GM12801 (cell line): Measurements from ENCODE around the gene CADM2.

Source experiments
- TF ChIP-seq, protein P1 (sequence below): IDR thresholded peaks from one replicate; pipeline ENCODE4 v1.5.1; 2011; ENCODE audit warnings: control low read depth; ENCODE audit not compliant: insufficient read length; ENCODE audit errors: extremely low read depth

Gene CADM2

GRCh38 chr3:85005946-85006345 lies 47.2 kb downstream of the CADM2 start:
- TF ChIP-seq, protein P1, sequence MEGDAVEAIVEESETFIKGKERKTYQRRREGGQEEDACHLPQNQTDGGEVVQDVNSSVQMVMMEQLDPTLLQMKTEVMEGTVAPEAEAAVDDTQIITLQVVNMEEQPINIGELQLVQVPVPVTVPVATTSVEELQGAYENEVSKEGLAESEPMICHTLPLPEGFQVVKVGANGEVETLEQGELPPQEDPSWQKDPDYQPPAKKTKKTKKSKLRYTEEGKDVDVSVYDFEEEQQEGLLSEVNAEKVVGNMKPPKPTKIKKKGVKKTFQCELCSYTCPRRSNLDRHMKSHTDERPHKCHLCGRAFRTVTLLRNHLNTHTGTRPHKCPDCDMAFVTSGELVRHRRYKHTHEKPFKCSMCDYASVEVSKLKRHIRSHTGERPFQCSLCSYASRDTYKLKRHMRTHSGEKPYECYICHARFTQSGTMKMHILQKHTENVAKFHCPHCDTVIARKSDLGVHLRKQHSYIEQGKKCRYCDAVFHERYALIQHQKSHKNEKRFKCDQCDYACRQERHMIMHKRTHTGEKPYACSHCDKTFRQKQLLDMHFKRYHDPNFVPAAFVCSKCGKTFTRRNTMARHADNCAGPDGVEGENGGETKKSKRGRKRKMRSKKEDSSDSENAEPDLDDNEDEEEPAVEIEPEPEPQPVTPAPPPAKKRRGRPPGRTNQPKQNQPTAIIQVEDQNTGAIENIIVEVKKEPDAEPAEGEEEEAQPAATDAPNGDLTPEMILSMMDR, result no peak

DNA sequence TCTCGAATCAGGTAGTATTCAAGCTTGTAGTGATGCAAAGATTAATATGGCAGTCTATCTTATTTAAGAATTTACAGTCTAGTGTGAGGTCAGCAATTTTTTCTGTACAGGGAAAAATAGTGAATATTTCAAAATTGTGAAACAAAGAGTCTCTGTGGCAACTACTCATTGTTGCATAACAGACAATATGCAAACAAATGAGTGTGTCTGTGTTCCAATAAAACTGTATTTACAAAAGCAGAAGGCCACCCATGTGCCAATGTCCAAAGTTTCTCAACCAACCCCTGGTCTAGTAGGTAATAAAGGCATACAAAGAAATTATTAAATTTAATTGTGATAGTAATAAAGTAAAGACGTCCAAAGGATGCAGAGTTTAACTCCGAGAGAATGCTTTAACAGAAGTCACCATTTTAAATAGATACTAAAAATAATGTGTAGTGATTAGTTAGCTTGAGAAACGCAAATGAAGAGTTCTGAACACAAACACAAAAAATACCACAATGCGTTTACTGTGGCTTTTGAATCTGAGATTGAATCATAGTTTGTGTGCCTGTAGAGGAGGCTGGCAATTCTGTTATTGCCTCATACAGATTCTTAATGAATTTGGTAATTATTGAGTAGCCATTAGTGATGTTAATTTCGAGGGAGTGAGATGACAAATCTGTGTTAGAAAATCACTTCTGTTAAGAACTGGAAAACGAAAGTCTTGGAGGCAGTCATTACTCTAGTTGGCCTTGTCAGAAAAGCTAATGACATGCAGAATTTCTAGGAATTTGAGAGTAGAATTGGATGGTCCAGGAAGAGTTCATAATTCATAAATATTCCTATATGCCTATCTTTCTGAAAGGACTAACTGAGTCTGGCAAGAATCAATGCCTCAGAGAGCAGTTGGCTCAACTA lies 48.7 kb downstream of the CADM2 start:
- TF ChIP-seq, protein P1, result no peak

DNA sequence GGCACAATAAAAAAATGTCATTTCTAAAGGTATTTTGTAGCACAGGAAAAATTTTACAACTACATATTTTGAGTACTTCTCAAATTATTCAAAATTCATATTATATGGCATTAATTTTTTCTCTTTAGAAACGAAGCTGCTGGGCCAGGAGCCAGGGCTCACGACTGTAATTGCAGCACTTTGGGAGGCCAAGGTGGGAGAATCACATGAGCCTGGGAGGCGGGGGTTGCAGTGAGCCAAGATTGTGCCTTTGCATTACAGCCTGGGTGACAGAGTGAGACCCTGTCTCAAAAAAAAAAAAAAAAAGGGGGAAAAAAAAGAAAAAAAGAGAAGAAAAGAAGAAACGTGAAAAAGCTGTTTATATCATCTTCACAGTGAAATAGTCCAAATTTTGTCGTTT lies 62.0 kb downstream of the CADM2 start:
- TF ChIP-seq, protein P1, result no peak

DNA sequence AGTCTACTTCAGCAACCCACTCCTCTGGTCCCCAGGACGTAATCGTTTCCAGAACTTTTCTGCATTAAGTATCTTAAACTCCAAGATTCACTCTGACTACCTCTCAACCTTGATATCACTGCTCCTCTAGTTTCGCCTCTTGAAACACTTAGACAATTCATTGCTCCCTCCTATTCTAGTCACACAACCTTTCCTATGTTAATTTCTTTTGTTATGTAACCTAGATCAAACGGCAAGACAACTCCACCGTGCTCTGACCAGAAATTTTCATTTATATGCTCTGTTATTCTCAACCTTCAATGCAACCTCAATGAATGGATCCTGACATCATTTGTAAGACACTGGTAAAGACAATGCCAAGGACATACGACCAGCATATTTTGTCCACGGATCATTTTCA lies 71.3 kb downstream of the CADM2 start:
- TF ChIP-seq, protein P1, result no peak

DNA sequence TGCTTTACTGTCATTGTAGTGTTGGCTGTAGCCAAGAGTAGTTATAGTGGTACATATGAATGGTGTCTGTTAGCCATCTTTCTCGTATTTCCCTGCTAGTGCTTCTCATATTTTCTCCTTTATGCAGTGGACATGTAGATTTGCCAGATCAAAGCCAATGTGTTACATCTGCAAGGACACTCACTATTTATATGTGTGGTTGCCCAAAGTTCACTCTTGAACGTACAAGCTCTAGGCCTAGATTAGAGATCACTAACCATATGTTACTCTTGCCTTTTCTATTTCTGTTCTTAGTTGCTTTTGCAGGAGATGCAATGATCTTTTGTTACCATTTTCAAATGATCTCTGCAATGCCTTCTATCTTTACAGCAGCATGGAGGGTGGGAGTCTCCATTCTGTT lies 78.4 kb downstream of the CADM2 start:
- TF ChIP-seq, protein P1, result no peak

DNA sequence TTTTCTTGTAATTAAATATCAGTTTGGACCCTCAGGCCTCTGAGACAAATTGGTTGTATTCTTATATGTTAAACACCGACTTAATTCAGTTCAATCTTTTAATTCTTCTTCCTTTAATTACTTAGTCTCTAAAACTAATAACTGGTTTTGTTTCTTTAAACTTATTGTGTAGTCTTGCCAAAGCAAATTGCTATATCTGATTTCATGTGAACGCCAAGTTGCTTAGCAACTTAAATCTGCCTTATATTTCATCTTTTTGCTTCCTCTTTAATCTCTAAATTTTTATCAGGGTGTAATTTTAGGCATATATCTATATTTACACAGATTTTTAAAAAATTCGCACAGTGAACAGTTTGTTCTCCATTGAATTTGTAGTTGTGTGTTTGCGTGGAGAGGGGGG lies 82.2 kb downstream of the CADM2 start:
- TF ChIP-seq, protein P1, result no peak

- TF ChIP-seq, protein P1, result no peak
Measured at GRCh38 chr3:85041562-85042055, 82.8 kb downstream of the CADM2 start.
